HG02759 (cell line): Measurements from ENCODE around the gene BORCS5.
"Not testable (repeated sequence)": the region's sequence is repeated elsewhere in the genome, so short reads cannot be mapped to it uniquely, and the experiment has no call there.

Experiments used
- ATAC-seq: cut with Tn5 transposase; IDR thresholded peaks from one replicate; pipeline ENCODE4 v1.9.1; 2021; ENCODE audit warnings: mild to moderate bottlenecking, moderate library complexity; ENCODE audit not compliant: unreplicated experiment

Gene BORCS5

GRCh38 chr12:12356896-12357718 is at the start of gene BORCS5:
BORCS5 (plus strand) TSS chr12:12357078; CDS start chr12:12357452, 374 bp downstream.
- peak; percentile 91 for ATAC-seq

- ATAC-seq = not testable (repeated sequence)
Measured at GRCh38 chr12:12310695-12311094, 46.2 kb upstream of the BORCS5 start.

- ATAC-seq = no peak
Measured at GRCh38 chr12:12315838-12316237, 41.0 kb upstream of the BORCS5 start.

- ATAC-seq = no peak
Measured at GRCh38 chr12:12319451-12320183, 37.3 kb upstream of the BORCS5 start.

GRCh38 chr12:12323118-12323517 is 33.8 kb upstream of the BORCS5 start:
- ATAC-seq = no peak

GRCh38 chr12:12323591-12323990 is 33.3 kb upstream of the BORCS5 start:
- no peak for ATAC-seq

GRCh38 chr12:12326262-12326661 is 30.6 kb upstream of the BORCS5 start:
- no peak for ATAC-seq

- ATAC-seq = no peak
Measured at GRCh38 chr12:12327802-12328201, 29.1 kb upstream of the BORCS5 start.

GRCh38 chr12:12331244-12331771 is 25.6 kb upstream of the BORCS5 start:
- ATAC-seq = no peak

- no peak for ATAC-seq
Measured at GRCh38 chr12:12331896-12332295, 25.0 kb upstream of the BORCS5 start.

GRCh38 chr12:12333407-12334366 is 23.2 kb upstream of the BORCS5 start:
- no peak for ATAC-seq

- peak; percentile 75 for ATAC-seq
Measured at GRCh38 chr12:12334367-12335040, 22.4 kb upstream of the BORCS5 start.

- no peak for ATAC-seq
Measured at GRCh38 chr12:12336049-12336411, 20.8 kb upstream of the BORCS5 start.

GRCh38 chr12:12336511-12336910 is 20.4 kb upstream of the BORCS5 start:
- ATAC-seq = no peak

GRCh38 chr12:12338527-12339168 is 18.2 kb upstream of the BORCS5 start:
- no peak for ATAC-seq

- ATAC-seq = no peak
Measured at GRCh38 chr12:12349711-12350665, 6.9 kb upstream of the BORCS5 start, which contains the start of gene MANSC1. MANSC1 (minus strand) TSS chr12:12350242; CDS start chr12:12343314, 6,928 bp downstream.

- ATAC-seq = no peak
Measured at GRCh38 chr12:12350868-12351463, 5.9 kb upstream of the BORCS5 start.
